ENCODE data around the gene IFNB1.

DNA sequence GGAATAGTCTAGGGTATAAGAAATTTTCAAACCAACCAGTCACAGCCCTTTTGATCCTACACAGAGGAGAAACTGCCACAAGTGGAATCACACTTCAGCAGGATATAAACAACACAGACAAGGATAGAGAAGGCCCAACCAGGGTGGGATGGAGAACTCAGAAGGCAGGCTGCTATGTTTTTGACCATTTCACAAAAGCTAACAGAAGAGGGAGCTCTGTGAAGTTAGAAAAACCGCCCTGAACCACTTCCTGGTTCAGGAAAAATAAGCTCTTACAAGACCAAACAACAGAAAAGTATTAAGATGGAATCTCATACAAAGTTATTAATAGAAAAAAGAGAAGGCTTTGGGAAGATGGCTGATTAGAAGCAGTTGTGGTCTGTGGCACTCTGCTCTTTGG lies 960 bp upstream of the IFNB1 start:
- TF ChIP-seq, protein P1, sequence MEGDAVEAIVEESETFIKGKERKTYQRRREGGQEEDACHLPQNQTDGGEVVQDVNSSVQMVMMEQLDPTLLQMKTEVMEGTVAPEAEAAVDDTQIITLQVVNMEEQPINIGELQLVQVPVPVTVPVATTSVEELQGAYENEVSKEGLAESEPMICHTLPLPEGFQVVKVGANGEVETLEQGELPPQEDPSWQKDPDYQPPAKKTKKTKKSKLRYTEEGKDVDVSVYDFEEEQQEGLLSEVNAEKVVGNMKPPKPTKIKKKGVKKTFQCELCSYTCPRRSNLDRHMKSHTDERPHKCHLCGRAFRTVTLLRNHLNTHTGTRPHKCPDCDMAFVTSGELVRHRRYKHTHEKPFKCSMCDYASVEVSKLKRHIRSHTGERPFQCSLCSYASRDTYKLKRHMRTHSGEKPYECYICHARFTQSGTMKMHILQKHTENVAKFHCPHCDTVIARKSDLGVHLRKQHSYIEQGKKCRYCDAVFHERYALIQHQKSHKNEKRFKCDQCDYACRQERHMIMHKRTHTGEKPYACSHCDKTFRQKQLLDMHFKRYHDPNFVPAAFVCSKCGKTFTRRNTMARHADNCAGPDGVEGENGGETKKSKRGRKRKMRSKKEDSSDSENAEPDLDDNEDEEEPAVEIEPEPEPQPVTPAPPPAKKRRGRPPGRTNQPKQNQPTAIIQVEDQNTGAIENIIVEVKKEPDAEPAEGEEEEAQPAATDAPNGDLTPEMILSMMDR (IDR thresholded peaks at IDR 0.05 in 2 of 3, conservative IDR thresholded peaks at IDR 0.05 in 1 of 3; ENCODE audit: borderline replicate concordance in 1 of 3, insufficient read depth in 1 of 3, low read depth in 2 of 3, low read length in 2 of 3) = peak; percentile 9 to 37 (median 30); a peak in 2 of 6 replicates
- TF ChIP-seq, protein P2, sequence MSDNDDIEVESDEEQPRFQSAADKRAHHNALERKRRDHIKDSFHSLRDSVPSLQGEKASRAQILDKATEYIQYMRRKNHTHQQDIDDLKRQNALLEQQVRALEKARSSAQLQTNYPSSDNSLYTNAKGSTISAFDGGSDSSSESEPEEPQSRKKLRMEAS (IDR thresholded peaks at IDR 0.05) = no peak
- TF ChIP-seq ZFX (IDR thresholded peaks at IDR 0.05) (no peak), EZH2 (IDR thresholded peaks at IDR 0.05) (no peak), RAD21 (IDR thresholded peaks at IDR 0.05; ENCODE audit: low read depth) (peak; percentile 30), CEBPB (IDR thresholded peaks at IDR 0.05; ENCODE audit: low read depth) (no peak), EZH2phosphoT487 (IDR thresholded peaks at IDR 0.05; ENCODE audit: borderline replicate concordance) (no peak)
